Smooth muscle cell (in vitro differentiated cells): ENCODE results near the gene IGSF11. TPM values are rescaled to one million over a fixed set of nuclear protein-coding genes. Genes with fewer than 3 reads are reported as not detected.

ENCODE experiments used
- DNase-seq: peaks from one replicate; lab custom pipeline; 2025; ENCODE audit not compliant: unreplicated experiment; lab: John Stamatoyannopoulos, UW
- H2AFZ ChIP-seq: fragments of 200-600 bp; sonication (generic); 2 replicates; pipeline ENCODE4 v1.6.0; 2016; ENCODE audit warnings: antibody characterized with exemption, low read depth, mild to moderate bottlenecking
- H3F3A ChIP-seq: fragments of 200-600 bp; sonication (generic); 2 replicates; pipeline ENCODE4 v1.6.0; 2017; ENCODE audit warnings: antibody characterized with exemption, low read depth
- H3K27ac ChIP-seq: fragments of 200-600 bp; sonication (generic); 2 replicates; pipeline ENCODE4 v1.5.1; 2016; ENCODE audit warnings: low read depth, mild to moderate bottlenecking
- H3K27me3 ChIP-seq: fragments of 200-600 bp; sonication (generic); 2 replicates; pipeline ENCODE4 v1.6.1; 2016; ENCODE audit warnings: low read depth, mild to moderate bottlenecking
- H3K36me3 ChIP-seq: fragments of 200-600 bp; sonication (generic); 2 replicates; pipeline ENCODE4 v1.5.1; 2016; ENCODE audit warnings: low read depth
- H3K4me1 ChIP-seq: fragments of 200-600 bp; sonication (generic); 2 replicates; pipeline ENCODE4 v1.5.1; 2016; ENCODE audit warnings: low read depth
- H3K4me2 ChIP-seq: fragments of 200-600 bp; sonication (generic); 2 replicates; pipeline ENCODE4 v1.6.0; 2016; ENCODE audit warnings: mild to moderate bottlenecking
- H3K4me3 ChIP-seq: fragments of 200-600 bp; sonication (generic); 2 replicates; pipeline ENCODE4 v1.5.1; 2016; ENCODE audit warnings: mild to moderate bottlenecking
- H3K79me2 ChIP-seq: fragments of 200-600 bp; sonication (generic); 2 replicates; pipeline ENCODE4 v1.6.0; 2016; ENCODE audit warnings: low read depth, mild to moderate bottlenecking
- H3K9ac ChIP-seq: fragments of 200-600 bp; sonication (generic); 2 replicates; pipeline ENCODE4 v1.6.0; 2016; ENCODE audit warnings: low read depth
- H3K9me3 ChIP-seq: fragments of 200-600 bp; sonication (generic); replicated peaks from 2 replicates; pipeline ENCODE4 v1.5.1; 2016; ENCODE audit warnings: low read depth
- H4K20me1 ChIP-seq: fragments of 200-600 bp; sonication (generic); 2 replicates; pipeline ENCODE4 v1.6.0; 2016; ENCODE audit warnings: low read depth
- CTCF ChIP-seq: fragments of 200-600 bp; sonication (generic); IDR thresholded peaks from 2 replicates; pipeline ENCODE4 v1.5.1; 2017; ENCODE audit warnings: borderline replicate concordance, mild to moderate bottlenecking, antibody characterized with exemption; ENCODE audit not compliant: insufficient read depth, poor library complexity, severe bottlenecking
- WGBS: methylation state at CpG from one replicate; pipeline ENCODE4 v1.1.7; 2016; ENCODE audit warnings: low lambda C conversion rate; 5-methylcytosine and 5-hydroxymethylcytosine counted together
- polyA plus RNA-seq: library from polyadenylated mRNA; unstranded; fragments of >200 nt; fragmentation: Nextera tagmentation; extraction: Ambion mirVana; gene quantifications from 2 replicates; pipeline ENCODE4 v1.2.1, GENCODE V29; 2016
- total RNA-seq: library from RNA; depleted of rRNA; stranded (reverse); fragments of >200 nt; gene quantifications from 2 replicates; pipeline ENCODE4 v1.2.3, GENCODE V29; 2014

The IGSF11 gene
- total and polyA plus RNA-seq, 2 experiments from 2014 or later = not detected

DNA sequence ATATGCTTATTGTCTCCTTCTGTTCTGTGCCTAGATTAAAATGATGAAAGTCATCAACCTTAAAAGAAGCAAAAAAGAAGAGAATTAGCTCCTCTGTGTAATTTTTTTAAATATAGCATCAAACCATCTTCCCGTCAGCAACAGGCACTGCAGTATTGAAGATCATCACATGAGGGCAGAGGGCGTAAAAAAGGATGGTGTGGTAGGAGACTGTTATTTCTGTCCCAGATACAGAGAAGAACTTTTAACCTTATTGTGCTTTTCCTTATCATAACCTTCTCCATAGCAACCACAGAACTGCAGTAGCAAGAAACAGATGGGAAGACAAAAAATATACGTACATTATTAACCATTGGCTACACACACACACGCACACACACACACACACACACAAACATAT lies 88.8 kb downstream of the IGSF11 start:
- no peaks in the 10 kb centered on the region for H3K9me3 ChIP-seq
- TF ChIP-seq CTCF = no peak
- no peak overlapping the region for H3K4me3 ChIP-seq
- no peaks in the 10 kb centered on the region for H3K27me3 ChIP-seq
- H3K4me1 ChIP-seq = peaks cover 9% of the 10 kb centered on the region
- no peak overlapping the region for H3K4me2 ChIP-seq
- 69% methylated on average over 4 of the region's 4 CpGs for WGBS
- H3K9ac ChIP-seq = no peak overlapping the region
- H3F3A ChIP-seq = no peaks in the 10 kb centered on the region
- no peak for DNase-seq
- no peaks in the 10 kb centered on the region for H3K79me2 ChIP-seq
- no peaks in the 10 kb centered on the region for H3K36me3 ChIP-seq
- no peak overlapping the region for H2AFZ ChIP-seq
- no peaks in the 10 kb centered on the region for H4K20me1 ChIP-seq
- H3K27ac ChIP-seq = no peak overlapping the region

DNA sequence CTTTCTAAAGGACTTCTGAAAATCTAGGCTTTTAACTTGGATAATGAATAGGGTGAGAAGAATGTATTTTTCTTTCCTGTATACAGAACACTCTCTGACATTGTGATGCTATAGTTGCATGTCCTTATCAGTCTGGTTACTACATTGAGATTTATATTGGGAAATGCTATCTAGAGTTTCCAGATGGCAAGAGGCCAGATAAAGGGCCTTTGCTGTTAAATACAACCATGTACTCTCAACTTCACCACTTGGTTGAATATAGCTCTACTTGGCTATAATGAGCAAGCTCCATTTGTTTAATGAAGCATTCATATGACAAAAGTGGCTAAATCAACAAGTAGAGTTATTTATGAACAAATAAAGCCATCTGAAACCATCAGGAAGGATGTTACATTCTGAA lies 91.0 kb downstream of the IGSF11 start:
- H3K27me3 ChIP-seq = no peaks in the 10 kb centered on the region

DNA sequence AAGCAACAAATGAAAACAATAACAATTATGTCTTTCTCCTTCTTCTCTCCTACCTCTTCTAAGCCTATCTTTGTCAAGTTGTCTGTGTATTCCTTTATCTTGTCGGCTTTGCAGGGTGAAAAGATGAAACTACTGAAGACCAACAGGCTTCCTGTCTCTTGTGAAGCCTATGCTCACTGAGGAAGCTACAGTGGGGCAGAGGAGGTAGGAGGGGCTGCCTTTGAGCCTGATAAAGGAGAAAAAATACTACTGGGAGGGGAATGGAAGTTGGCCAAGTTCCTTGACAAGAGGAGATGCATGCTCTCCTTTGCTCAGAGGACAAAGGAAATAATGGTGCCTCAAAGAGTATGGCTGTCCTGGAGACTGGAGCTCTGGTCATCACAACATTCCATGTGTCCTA lies 92.0 kb downstream of the IGSF11 start:
- no peak for DNase-seq
- Histone ChIP-seq H3K27me3 (no peaks in the 10 kb centered on the region), H3K4me2 (no peak overlapping the region), H3K9me3 (no peaks in the 10 kb centered on the region), H3F3A (no peaks in the 10 kb centered on the region), H3K27ac (no peak overlapping the region), H3K4me3 (no peak overlapping the region), H3K79me2 (no peaks in the 10 kb centered on the region), H3K9ac (no peak overlapping the region), H3K4me1 (peaks cover 9% of the 10 kb centered on the region), H4K20me1 (no peaks in the 10 kb centered on the region), H3K36me3 (no peaks in the 10 kb centered on the region), H2AFZ (no peak overlapping the region)
- WGBS = 64% methylated on average over 1 of the region's 1 CpG
- TF ChIP-seq CTCF = no peak

More for the DNA sequence above, 91.0 kb downstream of the IGSF11 start:
- Histone ChIP-seq H3K36me3 (no peaks in the 10 kb centered on the region), H3K4me1 (peaks cover 9% of the 10 kb centered on the region), H3K4me3 (no peak overlapping the region), H3K27ac (no peak overlapping the region), H2AFZ (no peak overlapping the region), H3K79me2 (no peaks in the 10 kb centered on the region), H3K9me3 (no peaks in the 10 kb centered on the region), H3F3A (no peaks in the 10 kb centered on the region), H4K20me1 (no peaks in the 10 kb centered on the region), H3K4me2 (no peak overlapping the region), H3K9ac (no peak overlapping the region)
- TF ChIP-seq CTCF = no peak
- DNase-seq = no peak

DNA sequence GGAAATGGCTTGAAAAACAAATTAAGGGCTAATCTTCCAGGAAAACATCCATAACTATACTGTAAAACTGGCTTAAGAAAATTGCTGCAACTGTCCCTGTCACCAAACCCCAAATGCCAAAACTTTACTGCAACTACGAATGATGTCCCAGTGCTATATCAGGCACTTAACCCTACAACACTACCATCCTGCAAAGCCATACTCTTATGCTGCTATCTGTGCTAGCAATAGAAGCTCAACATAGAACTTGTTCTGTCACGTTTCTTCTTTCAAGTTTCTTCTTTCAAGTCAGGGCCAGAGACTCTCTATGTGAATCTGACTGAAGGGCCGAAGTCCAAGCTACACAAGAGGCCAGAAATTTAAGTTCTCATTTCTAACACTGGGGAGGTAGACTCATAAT lies 92.5 kb downstream of the IGSF11 start:
- 77% methylated on average over 3 of the region's 3 CpGs for WGBS

More for the DNA sequence above, 92.5 kb downstream of the IGSF11 start:
- H3K4me1 ChIP-seq = peaks cover 9% of the 10 kb centered on the region
- no peak for TF ChIP-seq CTCF
- H3K36me3 ChIP-seq = no peaks in the 10 kb centered on the region
- H3K9me3 ChIP-seq = no peaks in the 10 kb centered on the region
- H3K9ac ChIP-seq = no peak overlapping the region
- H3K79me2 ChIP-seq = no peaks in the 10 kb centered on the region
- no peak for DNase-seq
- H2AFZ ChIP-seq = no peak overlapping the region
- H3K4me2 ChIP-seq = no peak overlapping the region
- H3K27ac ChIP-seq = no peak overlapping the region
- H4K20me1 ChIP-seq = no peaks in the 10 kb centered on the region
- no peaks in the 10 kb centered on the region for H3F3A ChIP-seq
- H3K4me3 ChIP-seq = no peak overlapping the region
- no peaks in the 10 kb centered on the region for H3K27me3 ChIP-seq
